ENCODE measurements around the gene SCP2D1. TPM values are rescaled to one million over a fixed set of nuclear protein-coding genes. Genes with fewer than 3 reads are reported as not detected.

The SCP2D1 gene
- total and polyA plus RNA-seq, 9 donors, result not detected

DNA sequence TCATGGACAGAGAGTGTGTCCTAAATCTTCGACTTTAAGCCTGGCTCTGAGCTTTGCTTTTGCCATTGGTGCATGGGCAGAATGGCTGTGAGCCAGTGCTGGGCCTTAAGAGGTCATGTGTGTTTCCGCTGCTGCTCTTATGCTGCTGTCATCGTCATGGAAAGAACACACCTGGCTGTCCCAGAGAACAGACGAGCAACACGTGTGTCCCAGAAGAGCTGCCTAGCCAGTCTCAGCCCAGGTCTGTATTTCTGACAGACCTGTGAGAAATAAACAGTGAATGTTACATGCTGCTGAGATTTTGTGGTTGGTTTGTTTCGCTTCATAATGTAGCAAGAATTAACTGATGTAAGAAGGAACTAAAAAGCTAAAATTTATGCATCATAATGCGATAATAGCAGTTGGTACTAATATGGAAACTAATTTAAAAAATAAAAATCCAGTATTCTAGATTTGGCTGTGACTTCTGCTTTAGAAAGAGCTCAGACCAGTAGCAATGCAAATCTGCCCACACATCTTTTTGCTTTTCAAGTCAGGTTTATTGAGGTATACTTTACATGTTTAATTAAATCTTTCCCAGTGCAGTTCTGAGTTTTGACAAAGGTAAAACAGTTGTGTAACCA is 11.5 kb upstream of the SCP2D1 start:
- intact Hi-C loops (cut with DNase I), result no loop called here
- H3K27me3 ChIP-seq, result no peaks in the 10 kb centered on the region
- TF ChIP-seq EP300 (IDR thresholded peaks at IDR 0.05) (no peak), POLR2A (IDR thresholded peaks at IDR 0.05) (no peak)
- TF ChIP-seq, protein P1, sequence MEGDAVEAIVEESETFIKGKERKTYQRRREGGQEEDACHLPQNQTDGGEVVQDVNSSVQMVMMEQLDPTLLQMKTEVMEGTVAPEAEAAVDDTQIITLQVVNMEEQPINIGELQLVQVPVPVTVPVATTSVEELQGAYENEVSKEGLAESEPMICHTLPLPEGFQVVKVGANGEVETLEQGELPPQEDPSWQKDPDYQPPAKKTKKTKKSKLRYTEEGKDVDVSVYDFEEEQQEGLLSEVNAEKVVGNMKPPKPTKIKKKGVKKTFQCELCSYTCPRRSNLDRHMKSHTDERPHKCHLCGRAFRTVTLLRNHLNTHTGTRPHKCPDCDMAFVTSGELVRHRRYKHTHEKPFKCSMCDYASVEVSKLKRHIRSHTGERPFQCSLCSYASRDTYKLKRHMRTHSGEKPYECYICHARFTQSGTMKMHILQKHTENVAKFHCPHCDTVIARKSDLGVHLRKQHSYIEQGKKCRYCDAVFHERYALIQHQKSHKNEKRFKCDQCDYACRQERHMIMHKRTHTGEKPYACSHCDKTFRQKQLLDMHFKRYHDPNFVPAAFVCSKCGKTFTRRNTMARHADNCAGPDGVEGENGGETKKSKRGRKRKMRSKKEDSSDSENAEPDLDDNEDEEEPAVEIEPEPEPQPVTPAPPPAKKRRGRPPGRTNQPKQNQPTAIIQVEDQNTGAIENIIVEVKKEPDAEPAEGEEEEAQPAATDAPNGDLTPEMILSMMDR (IDR thresholded peaks at IDR 0.05), result no peak
- no peak overlapping the region for H3K4me3 ChIP-seq
- no peaks in the 10 kb centered on the region for H3K36me3 ChIP-seq
- H3K27ac ChIP-seq, result no peak overlapping the region
- H3K9me3 ChIP-seq, result no peaks in the 10 kb centered on the region
- H3K4me1 ChIP-seq (ENCODE audit: insufficient read depth), result no peaks in the 10 kb centered on the region
- 44 to 46% (median 44%) methylated on average over 7 of the region's 7 CpGs for WGBS, 3 donors
- DNase-seq, result no peak

DNA sequence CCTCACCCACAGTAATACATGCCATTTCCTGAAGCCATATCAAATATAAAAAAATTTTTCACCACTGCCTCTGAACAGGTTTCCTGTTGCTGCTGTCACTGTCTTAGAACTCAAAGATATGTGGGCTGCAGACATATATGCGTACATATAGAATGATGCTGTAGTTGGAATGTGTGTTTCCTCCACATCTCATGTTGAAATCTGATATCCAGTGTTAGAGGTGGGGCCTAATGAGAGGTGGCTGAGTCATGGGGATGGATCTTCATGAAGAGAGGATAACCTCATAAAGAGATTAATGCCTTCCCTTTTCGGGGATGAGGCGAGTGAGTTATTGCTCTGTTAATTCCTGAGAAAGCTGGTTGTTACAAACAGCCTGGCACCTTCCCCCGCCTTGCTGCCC is 7.7 kb upstream of the SCP2D1 start:
- no peaks in the 10 kb centered on the region for H3K4me1 ChIP-seq (ENCODE audit: insufficient read depth)
- TF ChIP-seq, protein P1 (IDR thresholded peaks at IDR 0.05), result no peak
- no peak for TF ChIP-seq EP300 (IDR thresholded peaks at IDR 0.05)
- TF ChIP-seq POLR2A (IDR thresholded peaks at IDR 0.05), result no peak
- intact Hi-C loops (cut with DNase I), result no loop called here
- no peak for DNase-seq
- H3K9me3 ChIP-seq, result no peaks in the 10 kb centered on the region
- H3K4me3 ChIP-seq, result no peak overlapping the region
- no peaks in the 10 kb centered on the region for H3K36me3 ChIP-seq
- H3K27ac ChIP-seq, result no peak overlapping the region
- H3K27me3 ChIP-seq, result no peaks in the 10 kb centered on the region
- WGBS, 3 donors, result 57 to 67% (median 59%) methylated on average over 4 of the region's 4 CpGs

DNA sequence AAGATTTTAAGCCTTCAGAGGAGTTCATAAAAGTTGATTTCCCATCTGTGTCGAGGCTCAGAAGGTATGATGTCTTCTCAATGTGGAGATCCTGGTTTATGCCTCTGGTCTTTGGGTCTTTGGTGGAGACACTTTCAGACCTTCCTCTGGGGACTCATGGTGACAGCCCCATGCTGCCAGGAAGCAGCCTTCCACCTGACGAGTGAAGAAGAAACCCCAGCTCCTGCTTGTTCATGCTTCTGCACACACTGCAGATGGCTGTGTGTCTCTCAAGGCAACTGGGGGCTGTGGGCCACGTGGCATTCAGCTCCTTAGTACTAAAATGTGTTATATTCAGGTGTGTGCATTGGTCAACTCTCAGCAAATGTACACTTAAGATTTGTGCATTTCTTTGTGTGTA is 4.9 kb upstream of the SCP2D1 start:
- TF ChIP-seq EP300 (IDR thresholded peaks at IDR 0.05) (no peak), POLR2A (IDR thresholded peaks at IDR 0.05) (no peak)
- TF ChIP-seq, protein P1 (IDR thresholded peaks at IDR 0.05), result no peak
- DNase-seq, result no peak
- no peak overlapping the region for H3K4me3 ChIP-seq
- no peaks in the 10 kb centered on the region for H3K36me3 ChIP-seq
- no peaks in the 10 kb centered on the region for H3K4me1 ChIP-seq (ENCODE audit: insufficient read depth)
- no peak overlapping the region for H3K27ac ChIP-seq
- intact Hi-C loops (cut with DNase I), result loop anchor here in 1 of 4 donors (2.0 kb wide), 1 partner anchor 46 kb away; no protein-coding TSS in a partner anchor
- WGBS, 3 donors, result 49 to 62% (median 52%) methylated on average over 3 of the region's 3 CpGs
- H3K27me3 ChIP-seq, result no peaks in the 10 kb centered on the region
- H3K9me3 ChIP-seq, result no peaks in the 10 kb centered on the region

DNA sequence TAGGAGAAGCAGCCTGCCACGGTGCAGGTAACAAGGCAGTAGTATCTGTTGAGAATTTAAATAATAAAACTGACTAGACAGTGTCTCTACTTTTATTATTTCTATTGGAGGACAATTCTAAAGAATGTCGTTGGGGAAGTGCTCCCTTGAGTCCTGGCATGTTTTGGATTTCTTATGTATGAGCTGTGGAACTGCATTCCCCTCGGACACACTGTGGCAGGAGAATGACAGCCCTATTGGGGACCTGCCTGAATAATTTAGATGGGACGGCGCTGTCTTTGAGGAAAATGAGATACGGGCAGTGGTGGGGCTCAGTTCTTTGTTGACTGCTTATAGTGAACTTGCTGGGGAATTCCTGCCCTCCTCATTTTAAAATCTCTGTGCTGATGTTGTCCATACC is 2.4 kb upstream of the SCP2D1 start:
- intact Hi-C loops (cut with DNase I), result no loop called here
- DNase-seq, result no peak
- H3K9me3 ChIP-seq, result no peaks in the 10 kb centered on the region
- H3K36me3 ChIP-seq, result no peaks in the 10 kb centered on the region
- WGBS, 3 donors, result 84 to 87% (median 87%) methylated on average over 6 of the region's 6 CpGs
- H3K27ac ChIP-seq, result no peak overlapping the region
- no peaks in the 10 kb centered on the region for H3K4me1 ChIP-seq (ENCODE audit: insufficient read depth)
- no peaks in the 10 kb centered on the region for H3K27me3 ChIP-seq
- H3K4me3 ChIP-seq, result no peak overlapping the region
- TF ChIP-seq, protein P1 (IDR thresholded peaks at IDR 0.05), result no peak
